NCI-H1105 (cell line): ENCODE data around the gene TCF7L2.
"Not testable (repeated sequence)": the region's sequence is repeated elsewhere in the genome, so short reads cannot be mapped to it uniquely, and the experiment has no call there.

Experiments
- DNase-seq: peaks from one replicate; lab custom pipeline; 2025; lab: John Stamatoyannopoulos, UW

Gene TCF7L2

GRCh38 chr10:113095419-113096127, 145.5 kb downstream of the TCF7L2 start:
- no peak for DNase-seq

DNA sequence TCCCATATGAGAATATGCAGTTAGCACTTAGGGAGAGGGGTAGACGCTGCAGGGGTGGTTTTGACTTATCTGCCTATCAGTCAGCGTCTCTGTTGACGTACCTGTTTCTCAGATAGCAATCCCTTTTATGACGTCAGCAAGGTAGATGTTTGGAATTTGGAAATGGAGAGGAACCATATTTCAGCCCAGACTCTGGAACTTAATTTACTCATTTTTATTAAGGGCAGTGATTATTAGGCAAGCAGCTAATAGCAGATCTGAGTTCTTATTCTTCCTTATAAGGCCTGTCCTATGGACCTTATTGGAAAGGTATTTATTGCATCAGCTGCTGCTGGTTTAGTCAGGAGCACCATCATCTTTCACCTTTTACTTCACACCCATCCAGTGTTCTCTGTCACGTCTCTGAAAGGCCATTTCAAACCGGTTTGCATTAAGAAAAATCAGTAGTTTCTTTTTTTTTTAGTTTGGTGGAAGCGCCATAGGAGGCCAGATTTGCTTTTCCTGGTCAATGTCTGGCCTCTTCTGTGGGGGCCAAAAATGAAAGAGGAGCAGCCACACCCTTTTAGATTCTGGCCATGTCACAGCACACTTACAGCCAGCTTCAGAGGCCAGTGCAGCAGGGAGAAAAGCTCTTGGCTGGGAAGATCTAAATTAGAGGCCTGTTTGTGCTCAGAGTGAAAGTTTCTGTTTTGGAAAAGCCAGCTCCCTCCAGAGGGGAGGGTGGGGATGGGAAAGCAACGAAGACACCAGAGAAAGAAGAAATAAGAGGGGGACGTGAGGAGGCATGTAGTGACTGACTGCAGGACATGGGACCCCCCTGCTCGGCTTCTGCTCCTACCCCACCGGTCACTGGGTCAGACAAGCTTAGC, 146.3 kb downstream of the TCF7L2 start:
- no peak for DNase-seq

GRCh38 chr10:113097036-113097435, 147.0 kb downstream of the TCF7L2 start:
- DNase-seq: no peak

DNA sequence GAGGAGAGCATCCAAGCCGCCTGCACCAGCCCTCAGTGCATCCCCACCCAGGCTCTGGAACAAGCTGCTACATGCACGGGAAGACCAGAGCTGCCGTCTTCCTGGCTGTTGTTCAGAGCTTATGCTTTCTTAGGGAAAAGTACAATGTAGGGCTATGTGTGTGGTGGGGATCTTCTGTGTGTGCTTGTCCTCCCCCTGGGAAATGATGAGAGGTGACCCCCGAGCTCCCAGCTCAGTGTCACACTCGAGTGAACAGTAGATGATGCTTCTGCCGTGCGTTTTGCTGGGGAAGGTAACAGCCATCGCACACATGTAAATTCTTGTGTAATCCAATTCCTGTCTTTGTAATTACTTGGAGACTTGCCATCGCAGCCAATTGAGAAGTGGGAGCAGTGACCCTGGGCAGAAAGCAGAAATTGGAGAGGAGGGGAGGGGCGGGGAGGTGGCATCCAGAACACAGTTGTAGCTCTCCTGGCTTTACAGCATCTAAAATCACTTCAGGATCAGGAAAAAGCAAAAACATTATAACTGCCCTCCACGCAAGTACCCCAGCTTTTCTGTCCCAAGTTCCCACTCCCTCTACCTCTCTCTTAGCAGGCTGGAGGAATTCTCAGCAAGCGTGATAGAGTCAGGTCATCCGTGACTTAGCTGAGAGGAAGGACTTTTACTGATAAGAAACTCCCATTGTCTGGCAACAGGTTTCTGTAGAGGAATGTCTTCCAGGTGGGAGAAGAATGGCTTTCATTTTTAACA, 149.6 kb downstream of the TCF7L2 start:
- DNase-seq: peak; percentile 55

DNA sequence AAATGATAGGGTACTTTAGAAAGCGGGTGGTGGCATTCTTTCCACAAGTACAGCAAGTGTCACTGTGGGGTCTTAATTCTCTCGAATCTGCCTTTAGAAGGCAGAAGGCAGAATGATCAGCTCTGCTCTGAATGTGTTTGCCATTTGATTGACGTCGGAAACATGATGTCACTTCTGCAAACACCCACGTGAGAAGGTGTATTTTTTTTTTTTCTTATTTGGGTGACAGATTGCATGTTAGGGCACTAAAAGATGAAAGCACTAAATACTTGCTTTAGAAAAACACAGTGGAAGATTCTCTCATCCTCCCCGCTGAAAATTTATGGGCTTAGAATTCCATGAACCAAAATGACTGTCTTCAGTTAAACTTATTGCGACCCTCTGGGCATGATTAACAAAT, 150.2 kb downstream of the TCF7L2 start:
- no peak for DNase-seq

DNA sequence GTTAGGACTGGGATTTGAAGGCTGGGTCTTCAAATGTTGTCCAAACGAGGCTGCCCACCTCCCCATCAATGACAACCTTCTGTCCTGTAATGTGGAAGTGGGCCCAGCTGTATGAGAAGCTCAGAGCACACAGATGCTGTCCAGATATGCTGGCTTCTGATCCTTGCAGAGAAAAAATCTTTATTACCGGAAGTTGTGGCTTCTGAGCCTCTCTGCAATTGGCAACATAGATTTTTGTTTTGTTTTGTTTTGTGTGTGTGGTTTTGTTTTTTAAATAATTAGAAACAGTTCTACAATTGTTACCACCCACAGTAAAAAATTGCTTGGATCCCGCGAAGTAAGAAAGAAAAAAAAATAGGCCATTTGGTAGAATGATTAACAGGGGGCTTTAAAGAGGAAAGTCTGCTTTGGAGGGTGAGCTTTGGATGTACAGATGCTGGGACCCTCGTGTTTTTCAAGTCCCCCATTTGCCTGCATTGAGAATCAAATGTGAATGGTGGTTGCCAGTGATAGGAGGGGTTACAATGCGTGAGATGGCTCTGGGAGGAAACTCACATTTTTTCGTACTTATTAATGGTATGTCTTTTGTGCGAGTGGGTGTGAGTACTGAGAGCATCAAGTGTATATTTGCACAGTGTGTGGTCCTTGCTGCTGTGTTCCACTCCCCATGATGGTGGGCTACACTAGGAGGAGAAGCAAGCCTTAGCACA, 153.2 kb downstream of the TCF7L2 start:
- DNase-seq: no peak

- DNase-seq: no peak
Observed at GRCh38 chr10:113104047-113104446, 154.0 kb downstream of the TCF7L2 start.

- DNase-seq: no peak
Observed at GRCh38 chr10:113108194-113108835, 158.3 kb downstream of the TCF7L2 start.

GRCh38 chr10:113108948-113109347, 158.9 kb downstream of the TCF7L2 start:
- DNase-seq: no peak

DNA sequence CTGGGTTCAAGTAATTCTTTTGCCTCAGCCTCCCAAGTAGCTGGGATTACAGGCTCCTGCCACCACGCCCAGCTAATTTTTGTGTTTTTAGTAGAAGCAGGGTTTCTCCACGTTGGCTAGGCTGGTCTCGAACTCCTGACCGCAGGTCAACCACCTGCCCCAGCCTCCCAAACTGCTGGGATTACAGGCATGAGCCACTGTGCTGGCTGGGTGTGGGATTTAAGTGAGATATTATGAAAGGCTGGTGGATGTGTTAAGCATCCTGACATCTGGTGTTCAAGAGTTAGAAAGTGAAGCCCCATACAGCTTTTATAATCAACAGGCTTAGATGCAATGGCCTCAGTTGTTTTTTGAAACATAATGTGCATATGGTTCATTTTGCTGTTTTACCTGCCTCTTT, 159.4 kb downstream of the TCF7L2 start:
- DNase-seq: not testable (repeated sequence)

GRCh38 chr10:113111260-113111659, 161.2 kb downstream of the TCF7L2 start:
- no peak for DNase-seq

DNA sequence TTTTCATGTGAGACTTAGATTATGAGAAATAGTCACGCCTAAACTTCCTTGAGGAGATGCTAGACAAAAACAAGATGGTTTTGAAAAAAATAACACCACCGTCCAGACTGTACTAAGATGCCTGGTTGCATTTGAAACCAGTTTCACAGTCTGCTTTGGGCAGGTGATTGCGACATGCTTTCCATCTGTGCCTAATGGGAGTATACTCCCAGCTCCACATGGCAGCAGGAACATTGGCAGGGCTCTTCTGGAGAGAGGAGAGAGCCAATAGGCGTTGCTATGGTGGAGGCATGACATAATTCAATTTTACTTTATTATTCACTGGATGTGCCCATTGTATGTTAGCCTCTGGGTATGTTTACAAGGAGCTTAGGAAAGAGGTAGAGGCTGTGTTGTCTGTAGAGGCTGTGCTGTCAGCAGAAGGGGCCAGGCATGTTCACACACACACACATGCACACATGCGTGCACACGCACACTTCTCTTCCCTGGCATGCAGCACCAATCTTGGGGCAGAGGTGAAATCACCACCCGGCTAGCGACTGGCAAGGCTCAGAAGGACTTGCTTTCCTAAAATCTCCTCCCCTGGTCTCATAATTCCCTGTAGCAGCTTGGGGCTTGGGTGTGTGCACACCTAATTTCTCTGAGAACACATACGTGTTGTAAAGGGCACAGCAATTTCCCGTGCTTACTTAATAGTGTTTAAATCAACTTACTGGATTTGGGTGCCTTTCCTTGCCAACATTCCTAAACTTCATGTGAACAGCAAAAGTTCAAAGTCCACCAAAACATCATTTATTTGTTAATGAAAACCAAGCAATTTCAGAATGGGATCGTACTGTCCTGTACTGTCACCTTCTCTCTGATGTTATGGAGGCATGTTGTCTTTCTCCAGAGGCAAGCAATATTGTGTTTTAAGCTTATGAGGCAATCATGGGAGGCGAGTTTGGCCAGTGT, 162.1 kb downstream of the TCF7L2 start:
- DNase-seq: no peak

DNA sequence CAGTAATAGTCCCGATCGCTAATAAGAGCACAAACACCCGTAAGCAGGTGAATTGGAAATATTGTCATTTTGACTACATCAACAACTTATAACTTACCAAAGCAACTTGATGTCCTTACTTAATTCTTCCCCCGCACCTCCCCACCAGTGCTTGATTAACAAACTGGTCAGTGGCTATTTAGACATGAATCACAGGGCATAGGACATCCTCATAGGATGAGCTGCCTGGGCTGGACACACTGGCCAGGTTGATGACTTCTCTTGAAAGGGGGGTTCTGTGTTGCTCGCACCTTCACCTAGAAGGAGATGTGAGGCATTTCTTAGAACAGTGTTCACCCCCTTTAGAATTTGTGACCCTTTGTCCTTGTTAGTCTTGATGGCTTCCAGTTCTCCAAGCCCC, 163.2 kb downstream of the TCF7L2 start:
- DNase-seq: no peak

GRCh38 chr10:113113918-113114317, 163.9 kb downstream of the TCF7L2 start:
- DNase-seq: no peak

GRCh38 chr10:113115556-113115955, 165.5 kb downstream of the TCF7L2 start:
- no peak for DNase-seq

GRCh38 chr10:113118882-113119281, 168.8 kb downstream of the TCF7L2 start:
- no peak for DNase-seq

GRCh38 chr10:113119801-113120200, 169.8 kb downstream of the TCF7L2 start:
- DNase-seq: no peak

DNA sequence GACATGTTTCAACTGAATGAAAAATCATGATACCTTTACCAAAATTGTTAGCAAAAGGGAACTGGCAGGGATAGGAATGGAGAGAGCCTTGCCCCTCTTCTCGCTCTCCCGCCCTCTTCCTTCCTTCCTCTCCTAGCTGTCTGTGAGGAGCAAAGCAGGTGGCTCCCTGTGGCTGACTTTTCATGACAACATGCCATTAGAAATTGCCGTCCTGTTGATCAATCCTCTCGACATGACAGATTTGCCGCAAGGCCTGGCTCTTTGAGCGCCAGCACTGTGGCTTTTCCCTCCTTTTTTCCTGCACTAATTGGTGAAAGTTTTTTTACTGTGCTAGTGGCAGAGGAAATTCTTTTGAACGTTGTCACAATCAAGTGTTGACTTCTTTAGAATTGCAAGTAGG, 171.1 kb downstream of the TCF7L2 start:
- DNase-seq: no peak

DNA sequence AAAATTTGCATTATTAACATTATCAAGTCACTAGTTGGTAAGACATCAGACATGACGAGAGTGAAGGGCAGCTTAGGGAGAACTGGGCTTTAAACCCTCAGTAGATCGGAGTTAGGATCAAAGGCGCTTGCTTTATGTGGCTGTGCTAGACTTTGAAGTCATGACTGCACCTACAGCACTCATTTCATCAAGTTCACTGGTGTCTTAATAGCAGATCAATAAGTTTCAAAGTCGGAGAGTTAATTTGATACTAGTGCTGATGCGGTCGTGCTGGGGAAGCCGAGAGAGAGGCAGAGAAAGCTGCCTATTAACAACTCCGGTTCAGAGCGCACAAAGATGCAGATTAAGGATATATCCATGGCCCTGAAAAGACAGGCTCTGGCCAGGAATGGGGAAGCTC, 172.9 kb downstream of the TCF7L2 start:
- no peak for DNase-seq

DNA sequence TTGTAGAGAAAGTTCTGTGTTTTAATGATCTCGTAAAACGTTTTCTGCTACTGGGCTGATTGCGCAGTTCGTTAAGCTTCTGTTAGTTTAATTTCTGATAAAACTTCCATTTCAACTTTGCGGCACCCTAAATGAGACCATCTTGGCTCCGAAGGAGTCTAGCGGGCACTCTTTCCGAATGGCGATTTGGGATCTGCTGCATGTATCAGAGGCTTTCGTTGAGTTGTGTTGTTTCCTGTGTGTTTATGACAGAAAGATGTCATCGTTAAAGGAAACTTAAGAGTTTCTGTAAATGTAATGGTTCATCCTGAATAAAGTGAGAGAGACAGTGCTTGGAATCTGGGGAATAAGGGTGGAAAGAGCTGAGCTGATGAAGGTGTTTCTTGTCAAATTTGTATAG, 174.7 kb downstream of the TCF7L2 start:
- DNase-seq: no peak
